SKM-1 treated with dmso at 0.1 percent for 144 hours (cell line): ENCODE results near the gene OVOL2.

Source experiments
- DNase-seq: peaks from one replicate; lab custom pipeline; 2025; ENCODE audit not compliant: unreplicated experiment; lab: John Stamatoyannopoulos, UW

The OVOL2 gene

GRCh38 chr20:18018100-18018499 lies 39.6 kb downstream of the OVOL2 start:
- DNase-seq = no peak

- no peak for DNase-seq
These were observed 40.9 kb downstream of the OVOL2 start for GRCh38 chr20:18016772-18017171.

GRCh38 chr20:18014411-18014810 lies 43.3 kb downstream of the OVOL2 start:
- DNase-seq = no peak

DNA sequence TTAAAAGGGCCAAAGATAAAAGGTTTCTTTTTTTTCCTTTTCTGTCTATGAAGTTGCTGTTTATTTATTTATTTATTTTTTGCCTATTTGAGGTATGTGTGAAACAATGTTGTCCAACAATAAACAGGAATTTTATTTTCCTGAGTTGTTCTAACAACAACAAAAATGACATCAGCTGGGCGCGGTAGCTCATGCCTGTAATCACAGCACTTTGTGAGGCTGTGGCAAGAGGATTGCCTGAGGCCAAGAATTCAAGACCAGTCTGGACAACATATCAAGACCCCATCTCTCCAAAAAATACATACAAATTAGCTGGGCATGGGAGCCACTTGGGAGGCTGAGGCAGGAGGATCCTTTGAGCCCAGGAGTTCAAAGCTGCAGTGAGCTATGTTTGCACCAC lies 44.8 kb downstream of the OVOL2 start:
- DNase-seq = no peak

GRCh38 chr20:18011951-18012645 lies 45.6 kb downstream of the OVOL2 start:
- DNase-seq = no peak

GRCh38 chr20:18011482-18011881 lies 46.2 kb downstream of the OVOL2 start:
- DNase-seq = no peak

DNA sequence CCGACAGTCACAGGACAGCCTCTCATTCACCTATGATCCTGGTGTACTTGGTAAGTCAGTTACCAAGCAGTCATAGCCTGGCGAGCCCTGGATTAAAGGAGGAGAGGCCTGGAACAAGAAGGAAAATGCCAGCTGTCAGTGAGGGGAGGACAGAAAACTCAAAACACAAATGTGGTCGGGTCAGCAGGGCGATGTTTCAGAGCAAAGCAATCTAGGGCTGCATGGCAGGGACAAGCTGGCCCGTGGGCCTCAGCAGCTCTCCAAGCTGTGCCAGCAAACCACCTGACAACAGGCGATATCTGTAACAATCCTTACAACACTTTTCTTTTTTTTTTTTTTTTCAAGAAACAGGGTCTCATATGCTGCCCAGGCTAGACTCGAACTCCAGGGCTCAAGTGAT lies 48.6 kb downstream of the OVOL2 start:
- no peak for DNase-seq

DNA sequence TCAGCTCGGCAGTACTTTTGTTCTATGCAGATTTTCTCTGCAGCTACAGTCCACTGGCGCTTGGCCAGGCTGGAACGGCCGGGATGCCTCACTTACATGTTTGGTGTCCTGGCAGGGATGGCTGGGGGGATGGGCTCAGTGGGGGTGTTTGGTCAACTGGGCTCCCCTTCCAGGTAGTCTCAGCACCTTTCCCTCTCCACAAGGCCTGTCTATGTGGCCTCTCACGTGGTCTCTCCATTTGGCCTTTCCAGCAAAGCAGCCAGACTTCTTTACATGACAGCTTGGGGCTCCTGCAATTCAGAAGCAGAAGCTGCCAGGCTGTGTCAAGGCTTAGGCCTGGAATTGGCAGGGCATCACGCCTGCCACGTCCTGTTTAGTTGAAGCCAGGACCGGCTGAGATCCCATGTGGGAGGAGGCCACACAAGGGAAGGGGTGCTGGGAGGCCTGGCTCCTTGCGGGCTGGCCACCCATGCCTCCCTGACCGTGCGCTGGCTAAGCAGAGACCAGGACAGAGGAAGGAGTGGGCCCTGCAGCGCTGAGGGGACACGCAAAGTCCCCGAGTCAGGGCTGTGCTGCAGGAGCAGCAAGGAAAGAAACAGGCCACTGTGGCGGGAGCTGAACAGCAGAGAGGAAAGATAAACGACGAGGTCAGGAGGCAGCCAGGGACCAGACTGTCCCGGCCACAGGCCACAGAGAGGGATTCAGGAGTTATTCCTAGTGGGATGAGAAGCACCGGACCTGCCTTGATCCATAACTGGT lies 50.0 kb downstream of the OVOL2 start:
- DNase-seq = no peak

GRCh38 chr20:18006684-18007083 lies 51.0 kb downstream of the OVOL2 start:
- no peak for DNase-seq

DNA sequence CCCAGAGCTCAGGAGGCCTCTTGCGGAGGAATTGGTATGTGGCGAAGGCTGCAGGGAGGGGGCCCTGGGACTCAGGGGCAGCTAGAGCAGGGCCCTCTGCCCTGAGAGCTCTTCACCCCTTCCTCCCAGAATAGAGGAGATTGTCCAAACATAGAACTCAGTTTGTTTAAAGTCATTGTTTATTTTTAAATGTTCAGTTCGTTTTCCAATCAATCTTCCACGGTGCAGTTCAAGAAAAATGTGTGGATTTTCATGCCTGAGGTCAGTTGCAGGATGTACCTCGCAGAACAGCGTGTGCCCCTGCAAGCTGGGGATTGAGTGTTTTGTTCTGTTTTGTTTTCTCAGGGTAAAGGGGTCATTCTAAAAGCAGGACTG lies 51.7 kb downstream of the OVOL2 start:
- no peak for DNase-seq

GRCh38 chr20:18005170-18005989 lies 52.3 kb downstream of the OVOL2 start:
- DNase-seq = no peak

GRCh38 chr20:18004384-18005031 lies 53.2 kb downstream of the OVOL2 start:
- no peak for DNase-seq

- DNase-seq = no peak
These were observed 53.8 kb downstream of the OVOL2 start for GRCh38 chr20:18003897-18004296.

GRCh38 chr20:18001131-18001921 lies 56.4 kb downstream of the OVOL2 start:
- no peak for DNase-seq

- DNase-seq = no peak
These were observed 58.1 kb downstream of the OVOL2 start for GRCh38 chr20:17999566-17999965.

- no peak for DNase-seq
These were observed 59.3 kb downstream of the OVOL2 start for GRCh38 chr20:17998446-17998845.

DNA sequence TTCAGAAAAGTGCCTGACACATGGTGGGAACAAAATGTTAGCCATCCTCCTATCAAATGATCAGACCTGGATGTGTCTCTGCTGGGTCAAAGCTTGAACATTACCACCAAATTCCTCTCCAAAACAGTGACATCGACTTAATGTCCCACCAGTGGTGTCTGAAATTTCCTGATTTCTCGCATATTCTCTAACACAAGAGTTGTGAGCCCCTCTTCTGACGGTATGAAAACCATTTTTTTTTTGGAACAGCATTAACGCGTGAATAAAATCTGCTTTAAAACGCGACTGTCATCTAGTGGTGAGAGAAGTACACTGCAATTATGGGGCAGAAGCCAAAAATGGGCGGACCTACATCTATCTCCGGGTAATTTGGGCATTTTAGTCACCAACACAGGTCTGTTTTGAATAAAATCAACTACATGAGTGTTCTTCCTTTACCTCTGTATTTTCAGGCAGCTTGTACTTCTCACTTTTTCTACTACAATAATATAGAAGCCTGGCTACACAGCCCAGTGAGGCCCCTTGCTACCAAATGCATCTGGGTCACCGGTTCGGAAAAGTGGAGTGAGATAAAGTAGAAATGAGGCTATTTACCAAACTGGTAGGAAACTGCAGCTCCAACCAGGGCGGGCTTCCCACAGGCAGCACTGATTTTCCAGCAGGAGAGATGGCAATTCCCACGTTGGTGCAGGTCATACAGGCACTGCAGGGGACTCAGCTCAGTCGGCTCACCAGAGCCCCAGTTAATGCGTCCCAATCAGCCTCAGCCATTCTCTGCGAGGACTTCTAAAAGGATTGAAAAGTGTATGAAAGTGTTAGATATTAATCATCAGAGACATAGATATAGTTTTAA lies 61.5 kb downstream of the OVOL2 start:
- DNase-seq = peak; percentile 15

DNA sequence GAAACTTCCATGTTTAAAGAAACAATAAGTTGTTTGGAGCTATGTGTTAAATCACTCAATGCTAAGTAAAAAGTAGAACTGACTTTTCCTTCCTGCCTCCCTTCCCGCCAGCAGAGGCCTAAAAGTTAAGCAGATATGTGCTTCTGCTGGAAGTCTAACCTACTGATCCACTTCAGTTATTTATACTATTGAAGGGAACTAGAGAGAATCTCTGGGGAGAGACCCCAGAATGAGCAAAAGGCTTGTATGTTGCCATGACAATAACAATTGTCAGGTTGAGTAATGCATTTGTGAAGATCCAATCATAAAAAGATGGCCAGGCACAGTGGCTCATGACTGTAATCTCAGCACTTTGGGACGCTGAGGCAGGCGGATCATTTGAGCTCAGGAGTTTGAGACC lies 64.2 kb downstream of the OVOL2 start:
- no peak for DNase-seq

DNA sequence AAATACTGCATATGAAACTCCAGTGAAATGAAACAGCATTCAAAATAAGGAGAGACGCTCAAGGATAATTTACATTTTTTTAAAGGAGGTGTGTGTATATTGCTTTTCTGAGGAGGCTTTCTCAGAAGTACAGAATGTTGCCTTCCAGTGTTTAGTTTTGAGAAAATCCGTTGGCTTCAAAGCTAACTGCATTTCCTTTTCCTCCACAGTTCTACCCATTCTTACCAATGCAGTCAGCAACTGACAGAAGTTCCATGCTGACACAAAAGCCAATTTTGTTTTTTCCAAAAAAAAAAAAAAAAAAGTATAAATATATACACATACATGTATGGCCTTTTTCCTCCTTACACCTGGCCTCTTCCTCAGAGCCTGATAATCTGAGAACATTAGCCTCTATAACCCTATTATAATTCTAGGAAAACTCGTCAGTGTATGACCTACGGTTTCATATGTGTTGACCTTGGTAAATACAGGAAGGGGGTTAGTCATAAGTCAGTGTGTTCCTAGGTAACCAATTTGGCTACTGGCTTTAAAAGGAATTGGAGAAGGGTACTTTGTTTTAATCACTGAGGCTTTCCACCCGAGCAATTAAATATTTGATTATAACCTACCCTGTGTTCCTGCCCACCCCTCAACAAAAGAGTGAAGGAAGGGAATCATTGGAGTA lies 64.7 kb downstream of the OVOL2 start:
- no peak for DNase-seq
